GM19395 (cell line): Measurements from ENCODE around the gene TFR2.
A peak's percentile ranks its signal among the peaks of the same experiment; 100 is the strongest.

Experiments
- ATAC-seq: cut with Tn5 transposase; IDR thresholded peaks from one replicate; pipeline ENCODE4 v1.9.1; 2021; ENCODE audit warnings: mild to moderate bottlenecking, moderate library complexity; ENCODE audit not compliant: unreplicated experiment

TFR2 gene

DNA sequence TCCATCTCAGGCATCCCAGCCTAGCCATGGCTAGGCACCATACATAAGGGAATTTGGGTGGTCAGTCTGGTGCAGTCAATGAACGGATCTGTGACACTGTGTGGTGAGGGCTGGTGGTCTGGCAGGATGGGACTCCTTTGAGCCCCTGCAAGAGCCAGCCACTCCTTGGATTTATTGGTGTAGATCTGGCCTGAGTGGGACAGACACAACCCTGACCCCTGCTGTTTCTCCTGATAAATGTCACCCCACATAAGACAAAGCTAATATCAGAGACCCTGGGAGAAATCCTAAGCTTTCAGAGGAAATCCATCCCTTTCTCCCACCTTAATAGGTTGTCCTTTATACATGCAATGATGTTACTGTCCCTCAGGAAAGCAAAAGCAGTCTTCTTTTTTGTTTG is 52.9 kb downstream of the TFR2 start:
- no peak for ATAC-seq

DNA sequence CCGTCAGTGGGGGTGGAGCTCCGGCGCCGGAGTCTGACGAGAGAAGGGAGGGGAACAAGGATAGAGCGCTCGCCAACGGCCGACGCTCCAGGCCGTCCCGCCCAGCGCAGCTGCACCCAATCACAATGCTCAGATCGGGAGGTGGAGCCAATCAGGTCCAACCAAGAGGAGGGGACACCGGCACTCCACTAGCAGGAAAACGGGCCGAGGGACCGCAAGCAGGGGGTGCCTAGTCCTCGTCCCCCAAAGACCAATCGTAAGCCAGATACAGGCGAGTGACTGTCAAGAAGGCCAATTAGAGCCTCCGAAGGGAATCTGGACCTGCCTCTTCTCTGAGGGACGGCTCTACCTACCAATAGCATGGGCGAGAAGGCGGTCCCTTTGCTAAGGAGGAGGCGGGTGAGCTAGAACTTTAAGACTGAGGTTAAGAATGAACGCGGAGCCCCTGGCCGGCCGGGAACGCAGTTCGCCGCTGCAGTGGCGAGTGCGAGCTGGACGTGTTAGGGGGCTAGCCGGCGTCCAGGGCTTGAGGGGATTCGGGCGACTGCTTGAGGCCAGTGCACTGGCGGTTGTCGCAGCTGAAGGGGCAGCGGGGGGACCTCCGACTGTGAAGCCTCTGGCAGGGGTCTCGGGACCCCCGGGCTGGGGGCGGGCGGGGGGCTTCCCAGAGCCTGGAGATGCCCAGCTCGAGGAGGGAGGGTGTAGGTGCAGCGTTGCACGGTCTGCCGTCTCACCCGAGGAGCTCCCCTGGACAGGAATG is 54.9 kb downstream of the TFR2 start, which contains the start of gene FBXO24:
Gene FBXO24 (plus strand): TSS at position 63 of the 760 bp plus-strand sequence. CDS start 298 bp downstream, at position 361.
- ATAC-seq, result peak; percentile 90

DNA sequence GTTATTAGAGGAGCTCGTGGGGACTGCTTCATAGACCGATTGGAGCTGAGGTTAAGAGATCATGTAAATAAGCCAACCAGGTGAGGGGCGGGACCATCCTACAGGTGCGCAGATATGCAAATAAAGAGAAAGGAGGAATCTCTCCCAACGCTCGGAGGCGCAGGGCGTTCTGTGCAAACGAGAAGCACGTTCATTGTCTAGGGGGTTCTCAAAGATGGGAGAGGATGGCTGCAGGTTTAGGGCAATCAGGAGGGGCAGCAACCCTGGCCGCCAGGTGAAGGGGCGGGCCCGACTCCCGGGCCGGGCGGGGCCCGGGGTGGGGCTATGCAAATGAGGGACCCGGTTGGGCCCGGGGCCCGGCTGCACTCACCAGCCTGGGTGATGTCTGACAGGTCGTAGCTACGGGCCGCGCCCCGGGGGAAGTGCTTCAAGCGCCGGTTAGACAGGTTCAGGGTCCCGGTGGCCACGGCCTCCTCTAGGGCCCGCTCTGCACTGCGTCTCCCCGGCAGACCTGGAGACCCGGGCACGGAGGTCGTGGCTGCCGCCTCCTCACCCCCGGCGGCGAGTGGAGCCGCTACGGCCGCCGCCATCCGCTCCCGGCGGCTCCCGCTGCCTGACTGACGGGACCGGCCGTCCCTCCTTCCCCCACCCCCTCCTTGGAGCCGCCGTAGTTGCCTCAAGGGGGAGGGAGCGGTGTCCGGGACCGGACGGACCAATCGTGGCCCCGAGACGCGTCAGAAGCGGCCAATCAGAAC is 55.7 kb downstream of the TFR2 start, which contains the start of gene LRCH4:
Gene LRCH4 (minus strand): TSS at position 619 of the 755 bp plus-strand sequence. CDS start 29 bp downstream, at position 590.
- ATAC-seq, result peak; percentile 30

DNA sequence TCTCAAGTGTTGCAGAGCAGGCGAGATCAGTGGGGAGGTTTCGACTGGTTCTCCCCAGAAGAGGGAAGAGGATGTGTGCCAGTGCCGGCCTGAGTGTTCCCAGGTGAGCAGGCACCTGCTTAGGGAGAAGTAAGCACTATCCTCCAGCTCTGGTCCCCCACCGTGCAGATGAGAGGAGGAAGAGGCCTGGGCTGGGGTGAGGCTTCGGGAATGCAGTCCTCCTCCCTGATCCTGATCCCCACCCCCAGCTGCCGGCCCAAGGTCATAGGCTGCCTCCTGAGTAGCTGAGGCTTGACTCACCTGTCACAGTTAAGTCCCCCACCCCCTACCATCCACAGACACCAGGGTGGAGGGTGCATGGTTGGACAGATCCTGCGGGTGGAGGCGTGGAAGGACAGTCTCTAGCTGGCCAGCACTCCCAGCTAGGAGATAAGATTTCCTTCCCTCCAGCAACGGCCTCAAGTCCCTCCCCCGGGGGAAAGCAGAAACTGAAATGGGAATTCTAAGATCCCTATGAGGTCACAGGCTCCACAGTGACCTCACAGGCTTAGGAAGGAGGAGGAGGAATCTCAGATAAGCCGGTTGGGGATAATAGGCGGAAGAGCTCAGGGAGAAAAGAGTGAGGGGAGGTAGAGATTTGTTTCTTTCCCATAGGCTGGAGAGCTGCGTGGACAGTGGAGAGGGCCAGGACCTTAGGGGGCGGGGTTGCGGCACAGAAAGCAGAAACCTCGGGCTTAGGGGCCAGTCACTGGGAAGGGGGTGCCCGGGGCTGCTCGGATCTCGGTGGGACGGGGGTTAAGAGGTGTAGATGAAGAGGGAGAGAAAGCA is 56.5 kb downstream of the TFR2 start:
- no peak for ATAC-seq

DNA sequence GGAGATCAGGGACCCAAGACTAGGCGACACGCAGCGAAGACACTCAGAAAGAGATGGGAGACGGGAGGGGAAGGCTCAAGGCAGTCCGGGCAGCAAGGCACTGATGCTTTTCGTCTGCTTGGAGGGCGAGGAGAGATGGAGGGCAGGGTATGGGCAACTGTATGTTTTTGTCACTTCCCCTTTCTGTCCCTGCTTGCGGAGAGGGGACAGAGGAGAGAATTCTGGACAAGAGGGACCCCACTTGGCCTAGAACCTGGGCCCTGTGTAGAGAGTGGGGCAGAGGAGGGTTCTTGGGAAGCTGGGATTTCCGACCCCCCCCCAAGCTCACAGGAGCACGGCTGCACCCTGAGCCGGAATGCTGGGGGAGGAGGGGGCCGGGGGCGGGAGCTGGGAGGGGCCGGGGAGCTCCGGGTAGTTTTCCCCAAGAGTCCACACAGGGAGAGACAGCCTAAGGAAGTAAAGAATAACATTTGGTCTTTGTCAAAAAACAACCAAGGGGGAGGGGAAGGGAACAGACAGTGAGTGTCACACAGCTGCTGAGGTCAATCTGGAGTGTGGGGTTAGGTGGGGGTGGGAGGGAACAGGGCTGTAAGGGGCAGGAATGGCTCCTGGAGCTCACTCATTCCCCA is 57.2 kb downstream of the TFR2 start:
- ATAC-seq, result no peak

DNA sequence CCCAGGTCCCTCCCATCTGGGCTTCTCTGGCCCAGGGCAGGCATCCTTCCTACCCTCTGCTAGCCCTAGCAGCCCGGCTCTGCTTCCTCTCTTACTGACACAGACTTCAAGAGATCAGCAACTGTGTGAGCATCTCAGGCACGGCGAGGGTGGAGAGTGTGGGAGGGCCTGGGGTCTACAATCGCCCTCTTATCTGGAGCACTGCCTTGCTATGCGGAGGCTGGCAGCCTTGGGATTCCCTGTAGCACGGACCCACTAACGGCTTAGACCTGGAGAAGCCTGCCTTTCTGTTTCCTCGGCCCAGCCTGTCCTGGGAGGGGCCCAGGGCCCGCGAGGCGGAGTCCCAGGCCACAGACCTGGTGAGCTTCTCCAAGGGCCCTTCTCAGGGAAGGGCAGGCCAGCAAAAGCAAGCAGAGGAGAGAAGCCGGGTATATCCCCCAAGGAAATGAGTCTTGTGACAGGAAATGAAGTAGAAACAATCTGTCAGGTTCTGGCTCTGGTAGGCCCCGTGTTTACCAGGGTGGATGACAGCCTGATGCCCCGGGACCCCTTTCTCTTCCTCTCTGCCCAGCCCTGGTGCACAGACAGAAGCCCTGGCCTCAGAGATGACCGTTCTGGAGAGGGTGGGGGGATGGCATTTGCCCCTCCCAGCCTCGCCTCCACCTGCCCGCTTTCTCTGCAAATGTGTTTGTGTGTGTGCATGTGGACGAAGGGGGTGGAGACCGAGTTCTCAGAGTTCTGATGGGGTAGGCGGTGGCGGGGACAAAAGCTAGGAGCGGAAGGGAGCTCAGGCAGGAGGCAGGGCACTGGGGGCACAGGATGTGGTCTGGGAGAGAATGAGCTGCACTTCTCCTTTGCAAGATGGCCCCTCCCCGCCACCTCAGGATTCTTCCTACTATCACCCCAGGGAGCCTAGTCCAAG is 58.0 kb downstream of the TFR2 start:
- no peak for ATAC-seq

DNA sequence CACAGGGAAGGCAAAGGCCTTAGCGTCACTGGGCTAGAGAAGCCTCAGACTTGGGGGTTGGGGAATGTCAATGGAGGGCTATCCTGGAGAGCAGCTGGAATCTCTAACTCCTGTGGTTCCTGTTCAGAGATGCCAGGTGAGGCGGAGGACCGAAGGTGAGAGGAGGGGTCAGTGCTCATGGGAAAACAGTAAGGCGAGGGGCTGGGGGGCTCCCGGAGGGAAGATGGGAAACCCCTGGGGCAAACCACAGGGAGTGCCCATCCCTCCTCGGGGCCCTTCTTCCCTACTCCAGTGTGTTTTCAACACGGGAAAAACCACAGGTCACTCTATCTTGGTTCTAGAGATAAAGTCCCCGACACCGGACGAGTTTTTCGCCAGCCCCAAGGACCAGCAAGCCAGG is 58.7 kb downstream of the TFR2 start:
- no peak for ATAC-seq

DNA sequence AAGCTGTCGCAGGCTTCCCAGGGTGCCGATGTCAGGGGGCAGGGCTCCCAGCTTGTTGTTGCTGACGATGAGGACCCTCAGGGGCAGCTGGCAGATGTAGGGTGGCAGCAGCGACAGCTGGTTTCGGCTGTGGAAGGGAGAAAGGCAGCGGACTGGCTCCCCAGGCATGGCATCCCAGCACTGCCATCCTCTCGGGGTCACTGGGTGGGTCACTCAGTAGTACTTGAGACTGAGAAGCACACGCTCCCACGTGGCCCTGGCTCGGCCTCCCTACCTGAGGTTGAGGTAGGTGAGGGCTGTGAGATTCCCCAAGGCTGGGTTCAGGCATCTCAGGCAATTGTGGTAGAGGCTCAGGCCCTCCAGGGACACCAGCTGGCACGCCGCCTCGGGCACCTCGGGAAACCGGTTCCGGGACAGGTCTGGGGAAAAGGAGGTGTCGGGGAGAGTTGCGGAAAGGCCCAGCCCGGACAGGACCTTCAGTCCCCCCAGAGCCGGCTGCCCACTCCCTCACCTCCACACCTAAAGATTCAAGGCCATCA is 59.2 kb downstream of the TFR2 start:
- no peak for ATAC-seq

- no peak for ATAC-seq
Observed at GRCh38 chr7:100580466-100581283, 60.7 kb downstream of the TFR2 start.

DNA sequence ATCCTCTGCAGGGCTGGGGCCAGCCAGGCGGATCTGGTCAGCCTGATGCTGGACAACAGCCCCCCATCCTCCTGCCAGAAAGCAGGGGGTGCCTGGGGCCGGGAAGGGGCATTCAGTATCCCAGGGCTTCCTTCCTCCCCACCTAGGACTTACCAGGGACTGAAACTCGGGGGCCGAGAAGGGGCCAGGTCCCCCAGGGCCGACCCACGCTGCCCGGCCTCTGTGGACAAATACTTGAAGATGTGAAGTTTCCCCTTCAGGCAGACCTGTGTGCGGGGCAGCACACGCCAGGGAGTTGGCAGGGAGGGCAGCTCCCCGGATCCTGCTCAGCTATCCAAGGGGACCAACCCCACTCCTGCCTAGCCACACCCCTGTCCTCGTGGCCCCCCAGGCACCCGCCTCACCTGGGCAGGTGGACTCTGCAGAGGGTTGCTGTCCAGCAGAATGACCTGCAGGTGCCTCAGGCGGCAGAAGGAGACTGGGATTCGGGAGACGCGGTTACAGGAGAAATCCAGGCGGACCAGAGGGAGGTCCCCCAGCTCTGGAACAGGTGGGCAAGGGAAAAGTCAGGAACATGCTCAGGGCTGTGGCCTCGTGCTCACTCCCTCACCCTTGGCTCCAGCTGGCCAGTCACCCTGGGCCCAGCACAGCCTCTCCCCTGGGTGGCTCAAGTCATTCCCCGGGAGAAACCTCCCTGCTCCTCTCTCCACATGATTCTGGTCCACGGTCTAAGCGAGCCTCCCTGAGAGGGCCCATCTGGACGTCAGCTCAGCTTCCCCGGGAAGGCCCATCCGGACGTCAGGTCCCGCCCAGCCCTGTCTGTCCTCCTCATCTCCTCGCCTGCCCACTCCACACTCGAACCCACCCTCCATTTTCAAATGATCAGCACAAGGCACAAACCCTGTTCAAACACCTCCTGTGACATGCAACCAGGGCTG is 62.8 kb downstream of the TFR2 start:
- ATAC-seq, result no peak

- ATAC-seq, result no peak
Observed at GRCh38 chr7:100577507-100577906, 63.8 kb downstream of the TFR2 start.

DNA sequence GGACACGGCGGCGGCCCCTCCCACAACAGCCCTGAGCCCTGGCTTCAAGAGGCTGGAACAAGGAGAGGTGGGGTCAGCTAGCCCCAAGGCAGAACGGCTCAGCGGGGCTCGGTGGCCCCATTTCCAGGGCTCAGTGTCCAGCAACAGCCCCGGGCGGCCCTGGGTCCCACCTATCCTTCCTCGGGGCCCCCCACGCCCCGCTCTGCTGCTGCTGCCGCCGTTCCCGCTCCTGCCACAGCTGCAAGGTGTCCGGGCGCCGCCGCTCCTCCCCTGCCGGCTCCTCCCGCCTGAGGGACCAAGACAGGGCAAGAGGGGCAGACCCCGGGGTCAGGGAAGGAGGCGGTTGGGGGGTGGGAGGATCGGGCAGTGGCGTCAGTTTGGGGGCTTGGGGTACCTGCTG is 64.2 kb downstream of the TFR2 start:
- no peak for ATAC-seq

GRCh38 chr7:100576384-100576993 is 64.9 kb downstream of the TFR2 start:
- ATAC-seq, result no peak

- ATAC-seq, result no peak
Observed at GRCh38 chr7:100575746-100576383, 65.5 kb downstream of the TFR2 start.

GRCh38 chr7:100575206-100575631 is 66.1 kb downstream of the TFR2 start:
- ATAC-seq, result no peak

- no peak for ATAC-seq
Observed at GRCh38 chr7:100574362-100575205, 66.8 kb downstream of the TFR2 start.
